Stimulated activated naive CD8-positive, alpha-beta T cell treated with anti-CD3 and anti-CD28 coated beads, Interleukin-15, Interleukin-2, amounts not matched to agents 100 U/mL and 50 U/mL, for 24 hours (primary cell): Measurements from ENCODE around the gene PRRC2B.

Source experiments
- ATAC-seq: fragments of 150-1000 bp; cut with Tn5 transposase; one replicate; pipeline ENCODE4 v1.10.0; 2021
- DNase-seq: peaks from one replicate; pipeline ENCODE4 v3.0.0; 2021

Gene PRRC2B

GRCh38 chr9:131516930-131517329, 123.0 kb downstream of the PRRC2B start:
- ATAC-seq, result no peak
- no peak for DNase-seq

- ATAC-seq (no peak), DNase-seq (no peak)
Measured at GRCh38 chr9:131517761-131518190, 123.9 kb downstream of the PRRC2B start.

- no peak for ATAC-seq
- no peak for DNase-seq
Measured at GRCh38 chr9:131518553-131518952, 124.7 kb downstream of the PRRC2B start.

GRCh38 chr9:131520503-131520902, 126.6 kb downstream of the PRRC2B start:
- ATAC-seq, result no peak
- no peak for DNase-seq

GRCh38 chr9:131521203-131521602, 127.3 kb downstream of the PRRC2B start:
- DNase-seq (no peak), ATAC-seq (no peak)

GRCh38 chr9:131521822-131522221, 127.9 kb downstream of the PRRC2B start:
- DNase-seq, result no peak
- ATAC-seq, result no peak

- ATAC-seq, result no peak
Measured at GRCh38 chr9:131522257-131523085, 128.6 kb downstream of the PRRC2B start.

GRCh38 chr9:131523086-131523388, 129.2 kb downstream of the PRRC2B start:
- no peak for DNase-seq
- ATAC-seq, result no peak

More at GRCh38 chr9:131522257-131523085, 128.6 kb downstream of the PRRC2B start:
- DNase-seq, result no peak

- ATAC-seq (peak; percentile 22), DNase-seq (no peak)
Measured at GRCh38 chr9:131523451-131524435, 129.9 kb downstream of the PRRC2B start.

- DNase-seq, result no peak
Measured at GRCh38 chr9:131524665-131525315, 130.9 kb downstream of the PRRC2B start.

GRCh38 chr9:131525643-131526565, 132.0 kb downstream of the PRRC2B start:
- DNase-seq (no peak), ATAC-seq (no peak)

More at GRCh38 chr9:131524665-131525315, 130.9 kb downstream of the PRRC2B start:
- ATAC-seq, result no peak

GRCh38 chr9:131528186-131528585, 134.3 kb downstream of the PRRC2B start:
- DNase-seq (no peak), ATAC-seq (no peak)

- DNase-seq (no peak), ATAC-seq (no peak)
Measured at GRCh38 chr9:131528886-131529505, 135.1 kb downstream of the PRRC2B start.

- no peak for ATAC-seq
- no peak for DNase-seq
Measured at GRCh38 chr9:131529597-131530545, 136.0 kb downstream of the PRRC2B start.

- peak; percentile 46 for DNase-seq
- peak; percentile 4 for ATAC-seq
Measured at GRCh38 chr9:131530546-131530919, 136.6 kb downstream of the PRRC2B start.

- ATAC-seq (peak; percentile 94), DNase-seq (peak; percentile 81)
Measured at GRCh38 chr9:131530920-131531832, 137.3 kb downstream of the PRRC2B start, which contains the start of gene UCK1. Gene UCK1, minus strand, starts transcription at chr9:131531263. Its CDS starts 89 bp downstream, at chr9:131531174.

GRCh38 chr9:131534721-131535237, 140.9 kb downstream of the PRRC2B start:
- ATAC-seq (no peak), DNase-seq (no peak)

- no peak for ATAC-seq
- no peak for DNase-seq
Measured at GRCh38 chr9:131537946-131538345, 144.1 kb downstream of the PRRC2B start.
